HG03378 (cell line): Measurements from ENCODE around the gene PEAK1.
"Not testable (repeated sequence)": the region's sequence is repeated elsewhere in the genome, so short reads cannot be mapped to it uniquely, and the experiment has no call there.

Experiments used
- ATAC-seq: cut with Tn5 transposase; IDR thresholded peaks from one replicate; pipeline ENCODE4 v1.9.1; 2021; ENCODE audit warnings: mild to moderate bottlenecking, moderate library complexity; ENCODE audit not compliant: unreplicated experiment

PEAK1 gene

DNA sequence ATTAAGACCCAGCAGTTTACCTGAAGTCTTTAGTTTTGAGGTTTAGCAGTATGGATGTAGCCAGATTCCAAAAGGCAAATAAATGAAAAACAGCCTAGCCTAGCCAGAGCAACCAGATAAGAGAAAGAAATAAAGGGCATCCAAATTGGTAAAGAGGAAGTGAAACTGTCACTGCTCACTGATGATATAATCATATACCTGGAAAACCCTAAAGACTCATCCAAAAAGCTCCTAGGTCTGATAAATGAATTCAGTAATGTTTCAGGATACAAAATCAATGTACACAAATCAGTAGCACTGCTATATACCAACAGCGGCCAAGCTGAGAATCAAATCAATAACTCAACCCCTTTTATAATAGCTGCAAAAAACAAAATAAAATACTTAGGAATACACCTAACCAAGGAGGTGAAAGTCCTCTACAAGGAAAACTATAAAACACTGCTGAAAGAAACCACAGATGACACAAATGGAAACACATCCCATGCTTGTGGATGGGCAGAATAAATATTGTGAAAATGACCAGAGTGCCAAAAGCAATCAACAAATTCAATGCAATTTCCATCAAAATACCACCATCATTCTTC lies 13.6 kb downstream of the PEAK1 start:
- ATAC-seq: not testable (repeated sequence)

- no peak for ATAC-seq
Measured at GRCh38 chr15:77402740-77403379, 17.0 kb downstream of the PEAK1 start.

DNA sequence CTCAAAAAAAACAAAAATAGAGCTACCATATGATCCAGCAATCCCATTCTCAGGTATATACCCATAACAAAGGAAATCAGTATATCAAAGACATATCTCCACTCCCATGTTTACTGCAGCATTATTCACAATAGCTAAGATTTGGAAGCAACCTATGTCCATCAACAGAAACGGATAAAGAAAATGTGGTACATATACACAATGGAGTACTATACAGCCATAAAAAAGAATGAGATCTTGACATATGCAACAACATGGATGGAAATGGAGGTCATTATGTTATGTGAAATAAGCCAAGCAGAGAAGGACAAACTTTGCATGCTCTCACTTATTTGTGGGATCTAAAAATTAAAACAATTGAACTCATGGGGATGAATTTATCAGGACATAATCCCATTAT lies 19.6 kb downstream of the PEAK1 start:
- ATAC-seq: no peak

DNA sequence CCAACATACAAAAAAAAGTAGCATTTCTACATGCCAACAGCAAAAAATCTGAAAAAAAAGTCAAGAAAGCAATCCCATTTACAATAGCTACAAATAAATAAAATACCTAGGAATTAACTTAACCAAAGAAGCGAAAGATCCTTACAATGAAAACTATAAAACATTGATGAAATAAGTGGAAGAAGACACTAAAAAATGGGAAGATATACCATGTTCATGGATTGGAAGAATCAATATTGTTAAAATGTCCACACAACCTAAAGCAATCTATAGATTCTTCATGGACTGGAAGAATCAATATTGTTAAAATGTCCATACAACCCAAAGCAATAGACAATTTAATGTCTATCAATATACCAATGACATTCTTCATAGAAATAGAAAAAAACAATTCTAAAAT lies 21.0 kb downstream of the PEAK1 start:
- no peak for ATAC-seq

DNA sequence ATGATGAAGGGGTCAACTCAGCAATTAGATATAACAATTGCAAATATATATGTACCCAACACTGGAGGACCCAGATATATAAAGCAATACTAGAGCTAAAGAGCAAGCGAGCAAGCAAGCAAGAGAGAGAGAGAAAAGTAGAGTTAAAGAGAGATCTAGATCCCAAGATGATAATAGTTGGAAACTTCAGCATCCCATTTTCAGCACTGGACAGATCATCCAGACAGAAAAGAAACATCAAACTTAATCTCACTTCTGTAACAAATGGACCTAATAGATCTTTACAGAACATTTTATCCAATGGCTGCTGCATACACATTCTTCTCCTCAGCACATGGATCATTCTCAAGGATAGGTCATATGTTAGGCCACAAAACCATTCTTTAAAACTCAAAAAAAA lies 23.2 kb downstream of the PEAK1 start:
- no peak for ATAC-seq

DNA sequence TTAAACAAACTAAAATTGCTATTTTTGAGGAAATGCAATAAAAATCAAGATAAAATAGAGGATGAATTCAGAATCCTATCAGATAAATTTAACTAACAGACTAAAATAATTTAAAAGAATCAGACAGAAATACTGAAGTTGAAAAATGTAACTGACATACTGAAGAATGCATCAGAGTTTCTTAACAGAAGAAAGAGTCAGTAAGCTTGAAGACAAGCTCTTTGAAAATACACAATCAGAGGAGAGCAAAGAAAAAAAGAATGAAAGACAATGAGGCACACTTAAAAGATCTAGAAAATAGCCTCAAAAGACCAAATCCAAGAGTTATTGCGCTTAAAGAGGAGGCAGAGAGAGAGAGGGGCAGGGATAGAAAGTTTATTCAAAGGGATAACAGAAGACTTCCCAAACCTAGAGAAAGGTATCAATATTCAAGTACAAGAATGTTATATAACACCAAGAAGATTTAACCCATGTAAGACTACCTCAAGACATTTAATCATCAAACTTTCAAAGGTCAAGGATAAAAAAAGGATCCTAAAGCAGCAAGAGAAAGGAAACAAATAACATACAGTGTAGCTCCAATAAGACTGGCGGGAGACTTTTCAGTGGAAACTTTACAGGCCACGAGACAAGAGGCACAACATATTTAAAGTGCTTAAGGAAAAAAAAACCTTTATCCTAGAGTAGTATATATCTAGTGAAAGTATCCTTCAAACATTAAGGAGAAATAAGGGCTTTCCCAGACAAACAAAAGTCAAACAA lies 24.7 kb downstream of the PEAK1 start:
- ATAC-seq: no peak

- no peak for ATAC-seq
Measured at GRCh38 chr15:77393471-77393840, 26.4 kb downstream of the PEAK1 start.

DNA sequence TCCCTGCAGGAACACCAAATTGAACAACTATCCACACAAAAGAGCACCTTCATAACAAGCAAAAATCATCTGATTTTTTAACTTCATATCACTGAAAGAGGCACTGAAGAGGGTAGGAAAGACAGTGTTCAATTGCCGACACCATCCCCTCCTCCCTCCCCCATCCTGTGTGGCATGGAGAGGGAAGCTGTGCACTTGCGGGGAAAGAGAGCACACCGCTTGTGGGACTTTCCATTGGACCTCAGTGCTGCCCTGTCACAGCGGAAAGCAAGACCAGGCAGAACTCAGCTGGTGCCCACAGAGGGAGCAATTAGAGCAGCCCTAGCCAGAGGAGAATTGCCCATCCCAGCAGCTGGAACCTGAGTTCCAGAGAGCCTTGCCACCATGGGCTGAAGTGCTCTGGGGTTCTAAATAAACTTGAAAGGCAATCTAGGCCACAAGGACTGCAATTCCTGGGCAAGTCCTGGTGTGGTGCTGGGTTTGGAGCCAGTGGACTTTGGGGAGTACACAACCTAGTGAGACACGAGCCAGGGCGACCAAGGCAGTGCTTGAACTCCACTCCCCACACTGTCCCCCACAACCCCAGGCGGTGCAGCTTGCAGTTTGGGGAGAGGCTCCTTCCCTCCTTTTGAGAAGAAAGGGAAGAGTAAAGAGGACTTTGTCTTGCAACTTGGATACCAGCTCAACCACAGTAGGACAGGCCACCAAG lies 27.0 kb downstream of the PEAK1 start:
- no peak for ATAC-seq

DNA sequence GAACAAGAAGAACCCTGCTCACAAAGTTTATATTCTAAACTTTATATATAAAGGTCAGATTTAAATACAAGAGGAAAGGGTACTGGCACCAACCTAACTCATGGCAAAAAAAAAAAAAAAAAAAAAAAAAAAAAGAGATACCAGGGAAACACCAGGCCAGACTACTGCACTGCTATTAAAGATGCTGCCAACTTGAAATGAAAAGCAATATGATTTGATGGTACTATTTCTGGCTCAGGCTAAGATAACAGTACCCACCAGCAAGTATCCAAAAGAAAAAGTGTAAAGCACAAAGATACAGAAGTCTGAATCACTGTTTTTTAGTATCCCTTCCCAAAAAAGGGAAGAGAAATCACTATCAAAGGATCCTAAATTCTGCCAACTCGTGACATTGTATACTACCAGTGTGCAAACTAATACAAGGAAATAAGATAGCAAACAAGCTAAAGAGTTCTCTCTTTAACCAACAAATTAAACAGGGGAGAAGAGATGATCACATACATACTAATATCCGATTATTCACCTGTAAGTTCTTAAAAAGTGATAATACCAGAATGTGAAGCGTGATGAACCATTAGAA lies 28.4 kb downstream of the PEAK1 start:
- ATAC-seq: no peak

GRCh38 chr15:77387365-77388105 lies 32.4 kb downstream of the PEAK1 start:
- no peak for ATAC-seq

DNA sequence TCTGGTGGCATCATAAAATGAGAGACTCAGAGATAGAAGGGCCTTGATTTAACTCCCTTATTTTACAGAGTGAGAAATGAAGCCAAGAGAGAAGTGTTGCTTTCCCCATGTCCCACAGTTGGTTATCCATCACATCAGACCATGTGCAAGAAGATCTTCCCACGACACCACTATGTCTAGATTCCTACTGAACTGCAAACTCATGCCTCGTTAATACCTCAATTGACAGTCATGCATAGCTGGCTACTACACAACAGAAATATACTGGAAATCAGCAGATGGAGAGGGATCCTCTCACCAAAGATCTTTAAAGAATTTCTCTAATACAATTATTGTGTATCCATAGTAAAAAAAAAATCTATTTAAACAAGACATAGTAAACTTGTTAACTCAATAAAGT lies 33.3 kb downstream of the PEAK1 start:
- ATAC-seq: no peak

GRCh38 chr15:77384589-77385359 lies 35.1 kb downstream of the PEAK1 start:
- no peak for ATAC-seq

- no peak for ATAC-seq
Measured at GRCh38 chr15:77384086-77384485, 35.8 kb downstream of the PEAK1 start.

GRCh38 chr15:77380033-77380432 lies 39.9 kb downstream of the PEAK1 start:
- ATAC-seq: no peak

DNA sequence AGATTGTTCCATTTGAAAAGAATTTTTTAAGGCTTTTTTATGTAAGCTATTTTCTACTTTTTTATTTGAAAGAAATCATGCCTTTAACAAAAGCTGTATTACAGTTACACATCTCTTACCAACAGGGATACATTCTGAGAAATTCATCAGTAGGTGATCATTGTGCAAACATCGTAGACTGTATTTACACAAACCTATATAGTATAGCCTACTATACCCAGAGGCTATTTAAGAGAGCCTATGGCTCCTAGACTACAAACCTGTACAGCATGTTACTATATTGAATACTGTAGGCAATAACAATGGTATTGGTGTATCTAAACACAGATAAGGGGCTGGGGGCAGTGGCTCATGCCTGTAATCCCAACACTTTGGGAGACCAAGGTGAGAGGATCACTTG lies 43.1 kb downstream of the PEAK1 start:
- ATAC-seq: no peak

- ATAC-seq: no peak
Measured at GRCh38 chr15:77375133-77375532, 44.8 kb downstream of the PEAK1 start.

- ATAC-seq: no peak
Measured at GRCh38 chr15:77373441-77373840, 46.5 kb downstream of the PEAK1 start.

GRCh38 chr15:77371850-77372563 lies 47.9 kb downstream of the PEAK1 start:
- no peak for ATAC-seq

DNA sequence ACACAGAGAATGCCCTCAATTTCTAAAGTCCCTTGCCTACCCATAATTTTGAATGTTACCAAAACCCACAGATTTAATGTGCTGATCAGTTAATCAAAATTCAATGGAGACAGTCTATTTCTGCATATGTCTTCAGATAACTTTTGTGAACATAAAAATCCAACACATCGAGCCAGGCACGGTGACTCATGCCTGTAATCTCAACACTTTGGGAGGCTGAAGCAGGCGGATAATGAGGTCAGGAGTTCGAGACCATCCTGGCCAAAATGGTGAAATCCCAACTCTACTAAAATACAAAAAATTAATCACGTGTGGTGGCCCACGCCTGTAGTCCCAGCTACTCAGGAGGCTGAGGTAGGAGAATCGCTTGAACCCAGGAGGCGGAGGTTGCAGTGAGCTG lies 49.3 kb downstream of the PEAK1 start:
- ATAC-seq: no peak
